Muscle layer of colon (tissue), 2 donors: ENCODE measurements around the gene TBC1D16.

Source experiments
- H3K27ac ChIP-seq: one replicate; pipeline ENCODE4 v1.7.0; 2013; ENCODE audit warnings: low read depth, mild to moderate bottlenecking, low read length, moderate library complexity
- H3K27me3 ChIP-seq, 2 donors: one replicate each; pipeline ENCODE4 v1.7.0; 2013; ENCODE audit warnings: low read length in 2 of 2, mild to moderate bottlenecking in 2 of 2; ENCODE audit not compliant: insufficient read depth in 2 of 2, control insufficient read depth in 1 of 2
- H3K36me3 ChIP-seq: one replicate; pipeline ENCODE4 v1.7.0; 2013; ENCODE audit warnings: mild to moderate bottlenecking, low read length; ENCODE audit not compliant: insufficient read depth
- H3K4me1 ChIP-seq: one replicate; pipeline ENCODE4 v1.7.0; 2013; ENCODE audit warnings: mild to moderate bottlenecking, low read length; ENCODE audit not compliant: insufficient read depth
- H3K4me3 ChIP-seq, 2 donors: one replicate each; pipeline ENCODE4 v1.7.0; 2013; ENCODE audit warnings: low read length in 2 of 2, low read depth in 1 of 2, mild to moderate bottlenecking in 1 of 2, moderate library complexity in 1 of 2
- H3K9ac ChIP-seq: one replicate; pipeline ENCODE4 v1.7.0; 2013; ENCODE audit warnings: low read length
- H3K9me3 ChIP-seq: one replicate; pipeline ENCODE4 v1.7.0; 2013; ENCODE audit warnings: mild to moderate bottlenecking, low read length
- donor health status: abdominal sarcoma.
- donor health status: Adenocarcinoma of cecum.

Gene TBC1D16

DNA sequence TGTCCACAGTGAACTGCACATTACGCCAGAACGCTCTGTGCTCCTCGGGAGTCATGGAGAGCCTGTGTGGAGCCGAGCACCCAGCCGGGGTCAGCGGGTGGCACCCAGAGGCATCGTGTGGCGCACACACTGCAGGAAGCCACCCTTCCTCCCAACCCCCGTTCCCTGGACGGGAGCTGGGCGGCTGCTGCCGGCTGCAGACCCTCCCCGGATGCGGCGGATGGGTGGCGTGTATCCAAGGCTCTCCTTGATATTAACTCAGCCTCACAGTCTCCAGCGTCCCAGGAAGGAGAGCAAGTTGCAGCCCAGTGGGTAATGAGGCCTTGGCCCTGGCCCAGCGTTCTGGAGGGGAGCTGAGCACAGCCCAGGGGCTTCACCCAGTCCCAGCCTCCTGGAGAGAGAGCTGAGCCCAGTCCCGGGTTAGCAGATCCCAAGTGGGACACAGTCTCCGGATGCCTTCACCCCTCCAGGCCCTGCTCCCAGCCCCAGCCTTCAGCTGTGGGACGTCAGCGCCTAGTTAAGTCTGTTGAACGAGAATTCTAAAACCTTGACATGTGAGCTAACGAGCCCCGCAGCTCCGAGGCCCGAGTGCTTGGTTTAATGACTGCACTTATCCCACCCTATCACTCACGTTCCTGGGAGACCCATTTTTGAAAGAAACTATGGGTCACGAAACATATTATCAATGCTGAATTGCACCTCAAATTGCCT, 86.6 kb downstream of the TBC1D16 start:
- H3K27me3 ChIP-seq = no peaks in the 10 kb centered on the region
- H3K27ac ChIP-seq = no peak overlapping the region
- no peak overlapping the region for H3K9ac ChIP-seq
- H3K9me3 ChIP-seq = no peaks in the 10 kb centered on the region
- H3K4me1 ChIP-seq = peaks cover 18% of the 10 kb centered on the region
- peaks cover 9% of the 10 kb centered on the region for H3K36me3 ChIP-seq
- H3K4me3 ChIP-seq = no peak overlapping the region

- H3K27me3 ChIP-seq = no peaks in the 10 kb centered on the region
- no peak overlapping the region for H3K27ac ChIP-seq
- H3K9ac ChIP-seq = no peak overlapping the region
- H3K36me3 ChIP-seq = peaks cover 11% of the 10 kb centered on the region
- peaks cover 18% of the 10 kb centered on the region for H3K4me1 ChIP-seq
- no peak overlapping the region for H3K4me3 ChIP-seq
- no peaks in the 10 kb centered on the region for H3K9me3 ChIP-seq
These were observed 87.2 kb downstream of the TBC1D16 start for GRCh38 chr17:79948406-79948944.

DNA sequence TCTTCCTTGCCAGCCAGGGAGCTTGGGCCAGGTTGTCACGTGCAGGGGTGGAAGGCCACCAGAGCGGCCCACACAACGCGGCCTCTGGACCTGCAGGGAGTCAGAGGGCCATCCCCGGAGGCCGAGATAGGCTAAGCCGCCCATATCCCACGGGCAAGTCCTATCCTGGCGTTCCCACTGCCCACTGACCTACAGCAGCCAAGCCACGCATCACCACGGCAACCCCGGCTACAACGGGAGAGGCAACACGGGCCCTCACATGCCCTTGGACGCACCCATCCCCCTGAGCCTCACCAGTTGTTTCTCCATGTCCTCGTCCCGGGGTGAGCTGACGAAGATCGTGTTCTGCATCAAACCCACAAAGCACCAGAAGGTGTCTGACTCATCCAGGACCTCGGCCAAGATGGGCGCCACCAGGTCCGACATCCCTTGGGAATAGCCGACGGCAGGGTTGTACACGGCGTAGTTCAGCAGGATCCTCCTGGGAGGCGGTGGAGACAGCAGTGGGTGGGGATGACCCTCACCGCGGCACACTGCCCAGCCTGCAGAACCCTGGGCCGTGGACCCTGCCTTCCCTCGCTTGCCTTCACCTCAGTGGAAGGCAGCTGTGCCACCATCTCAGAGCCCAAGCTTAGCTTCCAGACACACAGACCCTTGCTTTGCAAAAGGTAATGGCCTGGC, 88.2 kb downstream of the TBC1D16 start:
- Histone ChIP-seq H3K4me3 (no peak overlapping the region), H3K9ac (no peak overlapping the region), H3K4me1 (peaks cover 17% of the 10 kb centered on the region), H3K27me3 (no peaks in the 10 kb centered on the region), H3K36me3 (peaks cover 11% of the 10 kb centered on the region), H3K9me3 (no peaks in the 10 kb centered on the region), H3K27ac (no peak overlapping the region)

DNA sequence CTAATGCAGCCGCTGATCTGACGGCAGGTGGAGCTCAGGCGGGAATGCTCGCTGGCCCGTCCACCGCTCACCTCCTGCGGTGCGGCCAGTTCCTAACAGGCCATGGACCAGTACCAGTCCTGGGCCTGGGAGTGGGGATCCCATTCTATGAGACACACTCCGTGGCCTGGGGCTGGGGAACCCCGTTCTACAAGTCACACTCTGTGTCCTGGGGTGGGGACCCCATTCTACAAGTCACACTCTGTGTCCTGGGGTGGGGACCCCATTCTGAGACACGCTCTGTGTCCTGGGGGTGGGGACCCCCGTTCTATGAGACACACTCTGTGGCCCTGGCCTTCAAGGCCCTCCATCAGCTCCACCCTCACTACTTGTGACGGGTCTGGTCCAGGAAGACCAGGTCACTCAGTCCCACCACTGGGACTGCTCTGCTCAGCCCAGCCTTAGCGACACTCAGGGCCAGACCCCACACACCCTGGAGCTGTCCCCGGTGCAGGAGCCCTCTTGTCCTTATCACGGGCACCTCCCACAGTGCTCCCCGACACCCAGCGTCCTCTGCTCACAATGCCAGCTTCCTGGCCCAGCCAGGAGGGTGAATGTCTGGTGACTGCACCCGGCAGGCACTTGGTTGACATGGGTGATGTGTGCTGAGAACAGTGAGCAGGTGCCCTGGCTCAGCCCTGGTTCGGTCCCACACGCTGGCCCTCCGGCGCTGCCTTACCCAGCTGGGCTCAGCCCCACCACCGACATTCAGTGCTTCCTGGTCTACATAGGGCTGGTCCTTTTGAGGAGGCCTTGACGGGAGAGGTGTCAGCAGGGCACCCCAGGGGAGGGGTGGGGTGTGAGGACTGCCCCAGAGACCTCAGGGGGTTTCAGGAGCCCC, 89.1 kb downstream of the TBC1D16 start:
- Histone ChIP-seq H3K4me1 (peaks cover 8% of the 10 kb centered on the region), H3K27me3 (no peaks in the 10 kb centered on the region), H3K9ac (no peak overlapping the region), H3K36me3 (peaks cover 11% of the 10 kb centered on the region), H3K9me3 (no peaks in the 10 kb centered on the region), H3K4me3 (no peak overlapping the region), H3K27ac (no peak overlapping the region)

GRCh38 chr17:79945591-79946255, 89.9 kb downstream of the TBC1D16 start:
- Histone ChIP-seq H3K36me3 (peaks cover 11% of the 10 kb centered on the region), H3K9ac (no peak overlapping the region), H3K27me3 (no peaks in the 10 kb centered on the region), H3K4me1 (no peaks in the 10 kb centered on the region), H3K4me3 (no peak overlapping the region), H3K9me3 (no peaks in the 10 kb centered on the region), H3K27ac (no peak overlapping the region)

DNA sequence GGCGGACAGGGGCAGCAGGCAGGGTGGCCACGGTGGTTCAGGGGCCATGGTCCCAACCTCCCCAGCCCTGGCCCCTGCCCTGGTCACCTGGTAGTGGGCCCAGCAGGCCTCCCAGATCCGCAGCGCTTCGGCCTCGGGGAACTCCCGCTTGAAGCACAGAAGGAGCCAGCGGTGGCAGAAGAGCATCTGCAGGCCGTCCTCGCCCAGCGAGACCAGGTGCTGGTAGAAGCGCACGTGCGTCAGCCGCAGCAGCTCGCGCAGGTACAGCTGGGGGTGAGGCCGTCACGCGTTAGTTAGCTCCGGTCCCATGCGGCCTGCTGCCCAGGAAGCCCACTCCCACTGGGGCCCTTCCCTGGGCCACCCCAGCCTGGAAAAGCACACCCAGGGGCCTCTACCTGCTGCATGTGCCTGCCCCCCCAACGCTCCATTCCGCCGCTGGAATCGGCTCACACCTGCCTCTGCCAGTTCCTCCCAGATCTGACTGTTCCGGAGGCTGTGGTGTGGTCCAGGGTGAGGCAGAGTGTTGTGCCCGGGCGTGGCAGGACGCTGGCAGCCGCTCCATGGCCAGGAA, 90.8 kb downstream of the TBC1D16 start:
- no peaks in the 10 kb centered on the region for H3K9me3 ChIP-seq
- peaks cover 11% of the 10 kb centered on the region for H3K36me3 ChIP-seq
- no peaks in the 10 kb centered on the region for H3K4me1 ChIP-seq
- H3K27me3 ChIP-seq = no peaks in the 10 kb centered on the region
- H3K4me3 ChIP-seq = no peak overlapping the region
- no peak overlapping the region for H3K27ac ChIP-seq
- no peak overlapping the region for H3K9ac ChIP-seq

DNA sequence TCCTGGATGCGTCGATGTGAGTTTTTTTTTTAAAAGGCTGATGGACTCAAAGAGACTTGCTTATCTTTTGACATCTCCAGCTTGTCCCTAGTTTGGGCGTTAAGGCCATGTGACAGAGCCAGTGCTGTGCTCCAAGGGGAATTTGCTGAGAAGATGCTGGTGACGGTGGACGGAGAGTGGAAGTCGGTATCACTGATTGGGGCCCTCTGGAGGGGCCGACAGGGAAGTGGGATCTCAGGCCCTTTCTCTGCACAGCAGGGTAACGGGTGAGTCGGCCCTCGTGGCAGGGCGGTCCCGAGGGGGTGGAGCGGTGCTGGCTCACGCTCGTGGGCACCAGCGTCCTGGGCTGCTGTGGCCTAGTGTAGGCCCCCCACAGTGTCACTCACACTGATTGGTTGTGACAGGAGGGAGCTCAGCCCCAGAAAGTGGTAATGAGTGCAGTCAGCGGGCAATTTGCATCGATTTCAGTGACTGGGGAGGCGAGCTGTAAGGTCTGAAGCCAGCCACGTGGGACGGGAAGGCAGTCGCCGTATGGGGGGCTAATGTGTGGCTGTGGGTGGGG, 91.3 kb downstream of the TBC1D16 start:
- Histone ChIP-seq H3K36me3 (peaks cover 11% of the 10 kb centered on the region), H3K27me3 (no peaks in the 10 kb centered on the region), H3K27ac (no peak overlapping the region), H3K4me1 (no peaks in the 10 kb centered on the region), H3K9ac (no peak overlapping the region), H3K4me3 (no peak overlapping the region), H3K9me3 (no peaks in the 10 kb centered on the region)

- H3K4me3 ChIP-seq = no peak overlapping the region
- no peaks in the 10 kb centered on the region for H3K9me3 ChIP-seq
- H3K27me3 ChIP-seq = no peaks in the 10 kb centered on the region
- H3K36me3 ChIP-seq = peaks cover 8% of the 10 kb centered on the region
- no peaks in the 10 kb centered on the region for H3K4me1 ChIP-seq
- H3K27ac ChIP-seq = no peak overlapping the region
- H3K9ac ChIP-seq = no peak overlapping the region
These were observed 92.1 kb downstream of the TBC1D16 start for GRCh38 chr17:79943347-79944241.

DNA sequence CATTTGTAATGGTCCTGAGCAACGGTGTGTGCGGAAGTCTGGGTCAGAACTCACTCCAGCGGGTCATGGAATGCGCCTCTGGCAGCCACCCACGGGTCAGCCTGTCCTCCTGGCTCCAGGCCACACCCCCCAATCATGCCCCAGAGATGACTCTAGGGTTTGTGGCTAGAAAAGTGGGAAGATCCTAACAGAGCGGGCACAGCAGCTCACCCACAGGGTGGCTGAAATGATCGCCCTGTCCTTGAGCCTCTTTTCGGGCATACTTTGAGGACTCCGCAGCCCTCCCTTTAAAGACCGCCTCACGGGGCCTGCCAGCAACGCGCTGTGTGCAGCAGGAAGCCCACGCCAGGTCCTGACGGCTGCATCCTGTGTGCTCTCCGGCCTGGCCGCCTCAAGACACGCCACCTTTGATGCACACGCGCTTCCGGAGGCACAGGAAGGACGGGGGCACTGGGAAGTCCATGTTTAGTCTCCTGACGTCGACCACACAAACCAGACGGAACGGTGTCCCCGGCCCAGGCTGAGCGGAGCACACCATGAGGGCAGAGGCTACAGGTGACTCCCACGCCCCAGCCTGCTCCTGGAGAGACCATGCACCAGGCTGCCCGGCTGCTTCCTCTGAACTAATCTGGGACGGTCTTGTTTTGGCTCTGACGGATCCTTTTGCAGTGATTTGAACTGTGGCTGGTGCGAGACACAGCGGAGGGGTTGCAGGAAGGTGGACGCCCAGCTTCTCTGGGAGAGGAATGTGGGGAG, 92.9 kb downstream of the TBC1D16 start:
- Histone ChIP-seq H3K27me3 (no peaks in the 10 kb centered on the region), H3K9ac (no peak overlapping the region), H3K36me3 (peaks cover 5% of the 10 kb centered on the region), H3K27ac (no peak overlapping the region), H3K4me1 (no peaks in the 10 kb centered on the region), H3K9me3 (no peaks in the 10 kb centered on the region), H3K4me3 (no peak overlapping the region)
